ENCODE measurements around the gene FMO4.
"Not testable (repeated sequence)": the region's sequence is repeated elsewhere in the genome, so short reads cannot be mapped to it uniquely, and the experiment has no call there.

Gene FMO4

DNA sequence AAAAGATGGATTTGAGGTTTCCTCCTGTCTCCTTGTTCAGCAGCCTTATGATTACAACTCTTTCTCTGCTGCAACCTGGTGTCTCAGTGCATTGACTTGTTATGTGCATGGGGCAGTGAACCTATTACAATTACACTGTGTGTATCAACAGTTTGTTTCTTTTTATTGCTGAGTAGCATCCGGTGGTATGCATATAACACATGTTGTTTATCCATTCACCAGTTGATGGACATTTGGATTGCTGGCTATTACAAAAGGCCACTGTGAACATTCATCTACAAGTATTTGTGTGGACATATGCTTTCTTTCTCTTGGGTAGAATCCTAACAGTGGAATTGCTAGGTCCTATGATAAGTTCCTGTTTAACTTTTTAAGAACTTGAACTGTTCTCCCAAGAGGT is 65.9 kb downstream of the FMO4 start:
- no peak for DNase-seq (ENCODE audit: low read depth, low spot score)
- no peak overlapping the region for H3K27ac ChIP-seq

- no peak overlapping the region for H3K27ac ChIP-seq
- no peak for DNase-seq (ENCODE audit: low read depth, low spot score)
Measured at GRCh38 chr1:171381866-171382210, 67.9 kb downstream of the FMO4 start.

DNA sequence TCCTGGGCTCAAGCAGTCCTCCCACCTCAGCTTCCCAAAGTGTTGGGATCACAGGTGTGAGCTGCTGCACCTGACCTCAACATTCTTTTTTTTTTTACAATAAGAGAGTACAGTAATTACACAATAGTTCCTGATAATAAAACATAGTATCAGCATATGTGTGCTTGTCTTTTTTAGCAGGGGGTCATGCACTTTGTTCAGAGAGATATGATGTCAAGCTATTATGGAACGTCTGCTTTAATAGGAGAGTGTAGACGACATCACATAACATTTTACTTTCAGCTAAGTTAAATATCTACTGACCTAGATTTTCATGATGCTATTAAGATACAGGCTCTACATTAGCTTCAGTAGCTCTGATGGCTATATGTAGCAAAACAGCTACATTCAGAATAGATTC is 70.5 kb downstream of the FMO4 start:
- no peak for DNase-seq (ENCODE audit: low read depth, low spot score)
- no peak overlapping the region for H3K27ac ChIP-seq

- H3K27ac ChIP-seq = no peak overlapping the region
- DNase-seq (ENCODE audit: low read depth, low spot score) = no peak
Measured at GRCh38 chr1:171389171-171389570, 75.2 kb downstream of the FMO4 start.

GRCh38 chr1:171390740-171391139 is 76.8 kb downstream of the FMO4 start:
- DNase-seq (ENCODE audit: low read depth, low spot score); H3K27ac ChIP-seq: not testable (repeated sequence)

All from epithelial cell of prostate (primary cell).